Large intestine (tissue), 3 donors: Measurements from ENCODE around the gene ACR. TPM values are rescaled to one million over a fixed set of nuclear protein-coding genes. Genes with fewer than 3 reads are reported as not detected.

Experiments
- DNase-seq, 2 donors: peaks; one replicate each; pipeline versions ENCODE4 v3.0.0 to v3.0.0-alpha.2; 2013
- H3K27ac ChIP-seq: one replicate; pipeline ENCODE4 v1.5.1; 2013; ENCODE audit warnings: low read length
- H3K27me3 ChIP-seq: 2 replicates; pipeline ENCODE4 v1.6.1; 2013; ENCODE audit warnings: low read length; ENCODE audit not compliant: control insufficient read depth, insufficient read depth
- H3K36me3 ChIP-seq: 2 replicates; pipeline ENCODE4 v1.6.1; 2013; ENCODE audit warnings: low read length; ENCODE audit not compliant: control insufficient read depth, insufficient read depth
- H3K4me1 ChIP-seq: one replicate; pipeline ENCODE4 v1.6.1; 2013; ENCODE audit warnings: low read length; ENCODE audit not compliant: control insufficient read depth, insufficient read depth
- H3K4me3 ChIP-seq: one replicate; pipeline ENCODE4 v1.5.1; 2013; ENCODE audit warnings: low read length
- H3K9me3 ChIP-seq: one replicate; pipeline ENCODE4 v1.6.1; 2013; ENCODE audit warnings: mild to moderate bottlenecking, low read depth, low read length, moderate library complexity; ENCODE audit not compliant: control insufficient read depth
- WGBS: methylation state at CpG from one replicate; pipeline ENCODE4 v1.1.5; 2013; ENCODE audit warnings: low lambda C conversion rate; ENCODE audit not compliant: insufficient coverage; 5-methylcytosine and 5-hydroxymethylcytosine counted together
- polyA plus RNA-seq: library from polyadenylated mRNA; unstranded; fragments of 120-200 nt; gene quantifications from one replicate; pipeline ENCODE4 v1.2.1, GENCODE V29; 2013

ACR gene
- polyA plus RNA-seq, 1 donor = 0.48 TPM

- Histone ChIP-seq H3K27me3 (peaks cover 5% of the 10 kb centered on the region), H3K9me3 (no peaks in the 10 kb centered on the region), H3K27ac (peak overlapping the region; percentile 83), H3K4me3 (peak overlapping the region; percentile 64), H3K4me1 (peaks cover 41% of the 10 kb centered on the region), H3K36me3 (peaks cover 22% of the 10 kb centered on the region)
- no peak for DNase-seq
- WGBS = 10% methylated on average over 2 of the region's 54 CpGs
Measured at GRCh38 chr22:50697667-50698506, 40.1 kb upstream of the ACR start.

GRCh38 chr22:50698546-50698945, 39.5 kb upstream of the ACR start:
- no CpG with 5 or more reads among the region's 12 CpGs for WGBS

GRCh38 chr22:50699001-50699755, 38.8 kb upstream of the ACR start:
- H3K27ac ChIP-seq = peak overlapping the region; percentile 83
- WGBS = no CpG with 5 or more reads among the region's 15 CpGs
- H3K36me3 ChIP-seq = peaks cover 34% of the 10 kb centered on the region
- H3K4me3 ChIP-seq = peak overlapping the region; percentile 64
- H3K27me3 ChIP-seq = peaks cover 5% of the 10 kb centered on the region
- peaks cover under 1% of the 10 kb centered on the region for H3K9me3 ChIP-seq
- DNase-seq = no peak
- H3K4me1 ChIP-seq = peaks cover 41% of the 10 kb centered on the region

More at GRCh38 chr22:50698546-50698945, 39.5 kb upstream of the ACR start:
- H3K4me1 ChIP-seq = peaks cover 41% of the 10 kb centered on the region
- peak overlapping the region; percentile 64 for H3K4me3 ChIP-seq
- H3K27ac ChIP-seq = peak overlapping the region; percentile 83
- DNase-seq = no peak
- peaks cover 5% of the 10 kb centered on the region for H3K27me3 ChIP-seq
- H3K9me3 ChIP-seq = no peaks in the 10 kb centered on the region
- H3K36me3 ChIP-seq = peaks cover 29% of the 10 kb centered on the region

DNA sequence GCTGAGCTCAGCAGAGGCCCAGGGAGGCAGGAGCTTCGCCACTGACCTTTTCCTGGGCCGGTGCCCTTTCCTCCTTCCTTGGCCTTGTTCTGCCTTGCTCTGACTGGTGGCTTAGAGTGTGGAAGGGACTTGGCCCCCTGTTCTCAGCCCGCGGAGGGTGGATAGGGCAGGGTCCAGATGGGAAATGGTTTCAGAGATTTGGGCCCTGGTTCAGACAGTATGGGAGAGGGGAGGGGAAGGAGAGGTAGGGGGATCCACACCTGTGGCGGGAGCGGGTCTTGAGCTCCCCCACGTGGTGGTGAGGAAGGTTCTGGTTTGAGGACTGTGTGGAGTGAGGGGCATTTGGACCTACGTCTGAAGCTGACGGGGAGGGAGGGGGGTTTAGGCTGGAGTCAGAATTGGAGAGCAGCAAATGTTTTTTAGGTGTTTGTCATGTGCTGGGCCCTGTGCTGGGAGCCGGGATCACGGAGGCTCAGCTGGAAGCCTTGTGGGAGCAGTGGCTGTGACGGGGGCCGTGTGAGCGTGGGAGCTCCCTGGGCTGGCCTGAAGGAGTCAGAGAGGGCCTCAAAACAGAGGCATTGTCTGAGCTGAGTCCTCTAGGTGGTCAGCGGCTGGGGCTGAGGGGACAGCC, 38.1 kb upstream of the ACR start:
- Histone ChIP-seq H3K27me3 (peaks cover under 1% of the 10 kb centered on the region), H3K4me3 (peak overlapping the region; percentile 64), H3K36me3 (peaks cover 39% of the 10 kb centered on the region), H3K9me3 (peaks cover 5% of the 10 kb centered on the region), H3K27ac (peak overlapping the region; percentile 83), H3K4me1 (peaks cover 41% of the 10 kb centered on the region)
- no CpG with 5 or more reads among the region's 15 CpGs for WGBS
- peak in 1 of 2 donors; percentile 52 for DNase-seq

DNA sequence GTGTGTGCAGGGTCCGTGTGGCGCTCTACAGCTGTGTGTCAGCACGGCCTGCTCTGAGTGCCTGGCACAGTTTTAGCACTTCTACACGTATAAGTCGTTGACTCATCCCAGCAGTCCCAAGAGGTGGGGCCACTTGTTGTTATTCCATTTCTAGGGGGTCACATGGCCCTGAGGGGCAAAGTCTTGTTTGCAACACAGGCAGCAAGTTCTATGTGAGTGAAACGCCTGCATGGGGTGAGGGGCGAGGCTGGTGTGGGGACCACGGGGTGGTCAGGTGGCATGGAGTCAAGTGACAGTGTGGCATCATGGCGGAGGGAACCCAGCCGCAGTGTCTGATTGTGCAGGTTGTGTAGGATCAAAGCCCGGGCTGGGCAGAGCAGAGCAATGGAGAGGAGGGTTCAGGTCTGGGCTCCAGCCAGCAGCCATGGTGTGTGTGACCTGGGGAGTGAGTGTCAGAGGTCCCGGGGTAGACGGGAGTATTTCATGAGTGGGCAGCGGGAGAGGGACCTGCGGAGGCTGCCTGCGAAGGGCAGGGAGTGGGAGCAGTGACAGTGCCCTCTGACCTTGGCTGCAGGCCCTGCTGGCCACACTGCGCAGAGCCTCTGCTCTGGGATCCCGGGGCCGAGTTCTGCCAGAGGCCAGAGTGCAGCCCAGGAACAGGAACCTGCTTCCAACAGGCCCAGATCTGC, 37.5 kb upstream of the ACR start:
- Histone ChIP-seq H3K9me3 (peaks cover 5% of the 10 kb centered on the region), H3K27ac (peak overlapping the region; percentile 83), H3K27me3 (no peaks in the 10 kb centered on the region), H3K4me3 (peak overlapping the region; percentile 10), H3K36me3 (peaks cover 44% of the 10 kb centered on the region), H3K4me1 (peaks cover 46% of the 10 kb centered on the region)
- DNase-seq = peak; percentile 95 to 97
- no CpG with 5 or more reads among the region's 19 CpGs for WGBS

DNA sequence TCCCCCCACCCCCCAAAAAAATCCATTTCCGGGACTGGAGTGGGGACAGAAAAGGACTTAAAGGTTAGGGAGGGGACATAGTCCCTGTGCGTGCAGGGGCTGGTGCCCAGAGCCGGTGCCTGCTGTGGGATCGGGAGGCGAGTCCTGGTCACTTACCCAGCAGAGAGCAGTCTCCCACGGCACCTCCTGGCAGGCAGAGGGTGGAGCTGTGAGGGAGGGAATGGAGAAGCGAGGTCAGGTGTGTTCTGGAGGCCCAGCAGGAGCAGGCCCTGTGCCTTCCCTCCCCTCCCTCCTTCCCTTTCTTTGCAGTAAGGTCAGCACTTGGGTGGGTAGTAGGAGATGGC, 37.0 kb upstream of the ACR start:
- peak in 1 of 2 donors; percentile 70 for DNase-seq
- Histone ChIP-seq H3K27ac (peak overlapping the region; percentile 83), H3K4me1 (peaks cover 46% of the 10 kb centered on the region), H3K9me3 (peaks cover 5% of the 10 kb centered on the region), H3K27me3 (no peaks in the 10 kb centered on the region), H3K4me3 (peak overlapping the region; percentile 10), H3K36me3 (peaks cover 45% of the 10 kb centered on the region)
- no CpG with 5 or more reads among the region's 7 CpGs for WGBS

- WGBS = 100% methylated on average over 6 of the region's 11 CpGs
- no peak for DNase-seq
- no peaks in the 10 kb centered on the region for H3K27me3 ChIP-seq
- peaks cover 46% of the 10 kb centered on the region for H3K4me1 ChIP-seq
- H3K4me3 ChIP-seq = no peak overlapping the region
- H3K9me3 ChIP-seq = peaks cover 5% of the 10 kb centered on the region
- peak overlapping the region; percentile 83 for H3K27ac ChIP-seq
- peaks cover 50% of the 10 kb centered on the region for H3K36me3 ChIP-seq
Measured at GRCh38 chr22:50701428-50702154, 36.4 kb upstream of the ACR start.

- no CpG with 5 or more reads among the region's 7 CpGs for WGBS
- H3K9me3 ChIP-seq = peaks cover 5% of the 10 kb centered on the region
- DNase-seq = no peak
Measured at GRCh38 chr22:50702261-50702671, 35.7 kb upstream of the ACR start.

DNA sequence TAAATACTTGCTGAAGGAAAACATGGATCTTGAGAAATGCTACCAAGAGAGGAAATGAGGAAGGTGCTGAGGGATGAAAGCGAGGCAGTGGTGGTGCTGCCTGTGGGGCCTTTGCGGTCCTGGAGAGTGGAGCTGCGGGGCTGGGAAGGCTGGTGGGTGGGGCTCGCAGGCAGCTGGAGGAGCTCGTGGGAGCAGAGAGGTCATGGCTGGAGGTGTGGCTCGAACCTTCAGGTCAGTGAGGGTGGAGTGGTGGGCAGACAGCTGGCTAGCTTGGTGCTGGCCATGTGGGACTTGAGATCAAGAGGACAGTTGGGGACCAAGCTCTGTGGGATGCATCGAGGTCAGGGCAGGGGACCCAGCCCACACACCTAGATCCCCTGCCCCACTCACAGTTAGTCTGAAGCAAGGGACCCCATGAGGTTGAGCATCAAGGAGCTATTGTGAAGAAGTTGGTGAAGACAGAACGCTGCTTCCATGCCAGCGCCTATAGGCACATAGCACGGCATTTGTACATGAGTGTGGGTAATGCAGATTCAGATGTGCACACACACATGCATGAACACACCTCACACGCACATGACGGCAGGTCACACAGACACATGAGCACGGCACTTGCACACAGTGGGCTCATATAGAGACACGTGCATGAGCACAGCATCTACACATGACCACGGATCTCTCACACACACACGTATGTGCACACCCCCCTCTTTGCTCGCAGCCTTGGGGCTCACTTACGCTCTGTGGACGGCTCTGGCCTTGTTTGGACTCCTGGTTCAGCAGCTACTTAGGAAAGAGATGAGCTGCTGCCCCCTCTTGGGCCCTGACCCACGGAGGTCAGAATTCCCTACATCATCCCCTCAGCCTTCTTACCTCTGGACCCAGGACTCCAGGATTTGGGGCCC, 34.9 kb upstream of the ACR start:
- H3K27me3 ChIP-seq = no peaks in the 10 kb centered on the region
- H3K4me3 ChIP-seq = no peak overlapping the region
- no peak for DNase-seq
- WGBS = no CpG with 5 or more reads among the region's 20 CpGs
- H3K36me3 ChIP-seq = peaks cover 56% of the 10 kb centered on the region
- H3K4me1 ChIP-seq = peaks cover 40% of the 10 kb centered on the region
- peaks cover 5% of the 10 kb centered on the region for H3K9me3 ChIP-seq
- no peak overlapping the region for H3K27ac ChIP-seq

More at GRCh38 chr22:50702261-50702671, 35.7 kb upstream of the ACR start:
- Histone ChIP-seq H3K27ac (no peak overlapping the region), H3K36me3 (peaks cover 54% of the 10 kb centered on the region), H3K4me1 (peaks cover 40% of the 10 kb centered on the region), H3K27me3 (no peaks in the 10 kb centered on the region), H3K4me3 (no peak overlapping the region)
